HG03095 (cell line): ENCODE measurements around the gene RTN4R.
"Not testable (repeated sequence)": the region's sequence is repeated elsewhere in the genome, so short reads cannot be mapped to it uniquely, and the experiment has no call there.

Source experiments
- ATAC-seq: cut with Tn5 transposase; IDR thresholded peaks from one replicate; pipeline ENCODE4 v1.9.1; 2021; ENCODE audit warnings: moderate library complexity; ENCODE audit not compliant: unreplicated experiment

Gene RTN4R

DNA sequence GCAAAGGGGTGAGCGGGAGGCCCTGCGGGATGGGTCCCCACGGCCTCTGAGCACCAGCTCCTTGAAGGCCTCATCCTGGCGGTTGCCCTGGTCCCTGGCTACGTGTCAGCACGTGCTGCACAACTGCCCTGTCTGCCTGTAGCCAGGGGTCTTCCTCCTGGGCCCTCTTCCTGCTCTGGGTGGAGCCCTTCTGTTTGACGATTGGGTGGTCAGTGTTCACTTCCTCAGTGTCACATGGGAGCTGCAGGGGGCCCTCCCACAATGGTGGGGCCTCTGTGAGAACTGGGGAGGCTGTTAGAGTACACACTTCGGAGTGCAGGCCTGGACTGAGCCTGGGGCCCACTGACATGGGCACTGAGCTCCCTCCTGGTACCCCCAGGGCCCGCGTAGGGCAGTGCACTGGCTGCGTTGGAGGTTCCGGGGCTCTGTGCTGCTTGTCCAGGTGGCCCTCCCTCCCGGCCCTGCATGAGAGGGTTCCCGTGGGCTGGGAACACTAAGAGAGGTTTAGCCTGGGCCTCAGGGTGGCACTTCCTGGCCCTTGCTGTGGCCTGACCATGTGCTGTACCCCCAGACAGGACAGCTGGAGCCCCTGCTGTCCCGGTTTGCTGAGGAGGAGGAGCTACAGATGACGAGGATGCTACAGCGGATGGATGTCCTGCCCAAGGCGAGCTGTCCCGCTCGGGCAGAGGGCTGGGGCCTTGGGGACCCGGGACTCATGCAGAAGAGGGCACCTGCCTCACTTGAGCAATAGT, 38.0 kb upstream of the RTN4R start:
- ATAC-seq = no peak

DNA sequence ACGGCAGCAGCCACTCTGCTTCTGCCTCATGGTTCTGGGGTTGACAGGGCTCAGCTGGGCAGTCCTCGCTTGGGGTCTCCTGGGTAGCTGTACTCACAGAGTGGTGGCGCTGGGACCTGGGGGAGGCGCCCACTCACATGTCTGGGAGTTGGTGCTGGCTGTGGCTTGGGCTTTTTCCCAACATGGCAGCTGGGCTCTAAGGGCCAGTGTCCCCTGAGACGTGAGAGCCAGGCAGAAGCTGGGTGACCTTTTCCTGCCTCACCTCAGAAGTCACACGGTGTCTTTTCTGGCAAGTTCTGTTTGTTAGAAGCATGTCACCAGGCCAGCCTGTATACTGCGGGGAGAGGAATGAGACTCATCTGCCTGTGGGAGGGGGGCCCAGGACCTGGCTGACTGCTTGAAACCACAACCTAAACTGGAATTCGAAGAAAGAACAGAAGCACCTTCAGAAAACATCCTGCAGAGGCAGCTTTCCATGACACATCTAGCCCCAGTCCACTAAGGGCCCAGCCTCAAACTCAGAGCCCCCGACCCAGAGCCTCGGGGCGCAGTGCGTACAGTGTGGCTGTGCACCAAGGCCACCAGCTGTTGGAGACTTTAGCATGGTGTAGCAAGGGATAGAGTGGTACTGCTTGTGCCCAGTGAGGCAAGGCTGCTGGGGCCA, 37.2 kb upstream of the RTN4R start:
- ATAC-seq = not testable (repeated sequence)

DNA sequence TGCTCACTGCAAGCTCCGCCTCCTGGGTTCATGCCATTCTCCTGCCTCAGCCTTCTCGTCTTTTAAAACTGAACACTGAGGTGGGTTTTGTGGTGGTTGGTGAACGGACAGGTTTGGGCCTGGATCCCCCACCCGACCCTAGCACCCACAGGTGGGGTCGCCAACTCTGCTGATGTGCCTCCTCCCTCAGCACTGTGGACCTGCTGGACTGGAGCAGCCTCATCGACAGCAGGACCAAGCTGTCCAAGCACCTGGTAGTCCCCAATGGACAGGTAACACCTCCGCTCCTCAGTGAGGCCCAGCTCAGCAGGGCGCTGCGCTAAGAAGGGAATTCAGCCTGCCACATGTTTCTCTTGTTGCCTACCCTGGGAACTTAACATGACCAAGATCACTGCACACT, 36.5 kb upstream of the RTN4R start:
- ATAC-seq = no peak

DNA sequence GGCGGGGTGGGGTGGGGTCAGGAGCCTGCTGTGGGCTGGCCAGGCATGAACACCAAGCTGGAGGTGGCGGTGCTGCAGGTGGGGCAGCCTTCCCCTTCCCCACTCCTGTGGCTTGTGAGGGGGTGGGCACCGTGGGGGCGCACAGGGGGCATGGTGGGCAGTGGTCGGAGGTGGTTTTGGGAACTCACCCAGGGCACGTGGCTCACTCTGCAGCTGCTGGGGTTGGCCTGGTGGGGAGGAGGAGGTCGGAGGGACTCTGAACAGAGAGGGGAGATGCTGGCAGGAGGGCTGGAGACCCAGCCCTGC, 35.1 kb upstream of the RTN4R start:
- ATAC-seq = not testable (repeated sequence)

DNA sequence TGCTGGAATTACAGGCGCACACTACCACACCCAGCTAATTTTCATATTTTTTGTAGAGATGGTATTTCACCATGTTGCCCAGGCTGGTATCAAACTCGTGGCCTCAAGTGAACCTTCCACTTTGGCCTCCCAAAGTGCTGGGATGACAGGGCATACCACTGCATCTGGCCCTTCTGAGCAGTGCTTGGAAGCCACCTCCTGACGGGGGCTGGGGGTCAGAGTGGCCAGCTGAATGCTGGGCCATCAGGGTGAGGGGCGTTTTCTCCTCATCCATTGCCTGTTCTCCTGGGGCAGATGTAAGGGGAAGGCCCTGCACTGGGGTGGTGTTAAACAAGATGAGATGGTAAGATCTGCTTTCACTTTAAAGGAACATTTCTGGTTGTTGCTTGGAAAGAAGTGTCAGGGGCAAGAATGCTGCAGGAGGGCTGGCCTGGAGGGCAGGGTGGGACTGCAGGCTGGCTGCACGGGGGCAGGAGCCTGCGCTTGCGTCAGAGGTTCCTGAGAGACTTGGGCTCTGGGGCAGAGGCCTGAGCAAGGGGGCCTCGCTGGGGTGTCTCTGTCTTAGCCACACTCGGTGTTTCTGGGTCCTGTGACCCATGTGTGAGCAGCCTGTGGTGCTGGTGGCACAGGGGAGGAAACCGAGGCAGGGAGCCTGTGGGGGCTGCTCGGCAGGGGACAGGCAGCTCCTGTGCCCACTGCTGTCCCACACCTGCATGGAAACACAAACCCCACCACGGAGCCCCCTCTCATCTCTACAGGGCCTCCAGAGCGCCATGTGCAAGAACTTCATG, 34.5 kb upstream of the RTN4R start:
- no peak for ATAC-seq

DNA sequence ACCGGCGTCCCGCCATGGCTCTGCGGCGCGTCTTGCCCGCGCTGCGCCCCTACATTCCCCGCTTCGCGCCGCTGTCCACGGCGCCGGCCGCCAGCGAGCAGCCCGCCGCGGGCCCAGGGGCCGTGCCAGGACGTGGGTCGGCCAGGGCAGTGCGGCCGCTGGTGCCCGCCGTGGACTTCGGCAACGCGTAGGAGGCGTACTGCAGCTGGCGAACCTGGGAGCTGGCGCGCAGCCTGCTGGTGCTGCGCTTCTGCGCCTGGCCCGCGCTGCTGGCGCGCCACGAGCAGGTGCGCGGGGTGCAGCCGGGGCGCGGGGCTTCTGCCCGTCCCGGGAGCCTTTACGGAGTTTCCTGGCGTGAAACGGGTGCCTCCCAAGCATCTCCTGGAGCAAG, 31.6 kb upstream of the RTN4R start:
- ATAC-seq = peak; percentile 23

DNA sequence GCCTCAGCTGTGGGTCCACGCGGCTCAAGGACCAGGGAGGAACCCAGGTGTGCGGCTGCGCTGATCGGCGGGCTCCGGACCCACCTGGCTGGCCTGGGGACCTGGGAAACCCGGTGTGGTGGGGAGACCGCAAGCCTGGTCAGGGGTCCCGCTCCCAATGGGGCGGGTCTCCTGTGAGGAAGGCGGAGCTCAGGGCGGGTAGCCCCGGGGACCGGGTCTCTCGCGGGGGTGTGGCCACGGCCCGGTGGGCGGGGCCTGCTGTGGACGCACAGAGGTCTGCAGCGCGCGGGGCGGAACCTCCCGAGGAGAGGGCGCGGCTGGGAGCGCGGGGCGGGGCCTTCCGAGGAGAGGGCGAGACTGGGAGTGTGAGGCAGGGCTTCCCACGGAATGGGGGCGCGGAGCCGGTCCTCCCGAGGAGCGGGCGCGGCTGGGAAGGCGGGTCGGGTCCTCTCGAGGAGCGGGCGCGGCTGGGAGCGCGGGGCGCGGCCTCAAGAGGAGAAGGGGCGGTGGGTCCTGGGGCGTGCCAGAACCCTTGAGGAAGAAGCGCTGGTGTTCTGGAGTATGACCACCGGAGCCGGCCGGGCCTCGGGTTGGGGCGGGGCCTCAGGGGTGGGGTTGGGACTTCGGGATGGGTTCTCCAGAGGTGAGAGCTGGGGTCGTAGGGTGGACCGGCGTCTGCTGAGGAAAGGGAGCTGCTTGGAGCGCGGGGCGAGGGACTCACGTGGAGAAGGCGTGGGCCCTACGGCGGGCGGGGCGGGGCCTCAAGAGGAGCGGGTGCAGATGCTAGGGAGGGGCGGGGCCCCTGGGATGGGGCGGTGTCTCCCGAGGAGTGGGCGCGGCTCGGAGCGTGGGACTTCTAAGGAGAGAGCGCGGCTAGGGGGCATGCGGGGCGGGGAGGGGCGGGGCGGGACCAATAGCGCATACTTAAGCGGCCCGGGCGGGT, 31.0 kb upstream of the RTN4R start:
- peak; percentile 58 for ATAC-seq

DNA sequence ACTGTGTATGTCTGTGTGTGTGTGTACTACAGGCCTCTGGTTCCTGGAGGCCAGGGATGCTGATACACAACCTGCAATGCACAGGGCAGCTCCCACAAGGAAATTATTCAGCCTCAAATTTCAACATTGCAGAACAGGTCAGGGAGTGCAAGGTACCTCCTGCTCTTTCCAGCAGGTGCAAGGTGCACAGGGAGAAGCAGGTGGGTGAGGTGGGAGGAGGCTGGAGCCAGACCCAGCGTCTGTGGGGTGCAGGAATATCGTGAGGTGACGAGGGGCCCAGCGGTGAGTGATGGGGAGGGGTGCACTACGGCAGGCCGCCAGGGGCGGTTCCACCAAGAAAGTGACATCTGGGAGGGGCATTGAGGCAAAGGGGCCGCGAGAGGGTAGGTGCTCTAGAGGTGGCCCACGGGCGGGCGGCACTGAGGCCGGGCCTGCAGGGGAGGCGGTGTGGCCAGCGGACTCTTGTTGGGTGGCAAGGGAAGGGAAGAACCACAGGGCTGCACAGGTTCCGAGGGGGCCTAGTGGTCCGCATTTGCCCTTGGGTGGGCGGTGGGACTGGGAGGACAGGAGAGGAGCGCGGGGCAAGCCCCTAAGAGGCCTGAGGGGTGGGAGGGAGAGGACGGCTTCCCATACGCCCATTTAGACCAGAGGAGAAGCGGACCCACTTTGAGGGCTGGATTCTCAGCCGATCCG, 30.1 kb upstream of the RTN4R start:
- ATAC-seq = no peak

DNA sequence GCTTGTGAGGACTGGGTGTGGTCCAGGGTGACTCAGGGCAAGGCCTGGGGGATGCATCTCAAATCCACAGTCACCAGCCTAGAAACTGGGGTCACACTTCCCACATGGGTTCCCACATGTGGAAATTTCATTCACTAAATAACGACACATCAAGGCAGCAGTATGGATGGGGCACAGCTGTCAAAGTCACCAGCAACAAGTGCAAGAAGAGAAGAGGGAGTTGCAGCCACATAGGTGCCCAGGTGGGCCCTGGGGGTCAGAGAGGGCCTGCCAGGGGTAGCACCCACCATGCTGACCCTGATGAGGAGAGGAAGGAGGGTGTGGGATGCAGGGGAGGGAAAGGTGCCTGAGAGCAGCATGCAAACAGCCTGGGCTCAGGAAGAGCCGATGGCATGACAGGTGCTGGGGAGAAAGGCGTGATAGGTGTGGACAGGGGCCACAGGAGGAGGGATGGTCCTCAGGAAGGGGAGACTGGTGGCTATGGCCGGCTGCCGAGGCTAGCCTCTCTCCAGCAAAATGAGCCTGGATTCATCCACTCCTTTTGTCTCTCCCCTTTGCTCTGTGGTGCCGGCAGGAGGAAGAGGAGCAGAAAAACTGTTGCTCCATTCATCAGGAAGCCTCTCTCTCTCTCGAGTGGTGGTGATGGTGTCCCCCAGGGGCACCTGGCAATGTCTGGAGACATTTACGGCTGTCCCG, 29.4 kb upstream of the RTN4R start:
- ATAC-seq = no peak

DNA sequence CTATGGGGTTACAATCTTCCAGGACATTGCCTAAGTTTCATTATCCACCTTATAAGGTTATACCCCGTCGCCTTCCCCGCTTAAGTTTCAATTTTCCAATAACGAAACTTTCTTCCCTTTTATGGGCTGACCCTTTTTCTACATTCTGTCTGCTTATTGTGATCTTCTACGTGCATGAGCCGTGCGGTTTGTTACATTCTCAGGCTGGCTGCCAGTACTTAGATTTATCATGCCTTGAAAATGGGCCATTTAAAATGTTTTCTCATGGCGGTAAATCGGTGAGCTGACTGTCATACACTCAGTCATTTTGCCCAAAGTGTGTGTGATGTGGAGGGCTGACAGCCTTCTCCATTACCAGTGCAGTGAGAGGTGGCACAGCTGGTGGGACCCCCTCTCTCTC, 28.5 kb upstream of the RTN4R start:
- no peak for ATAC-seq

DNA sequence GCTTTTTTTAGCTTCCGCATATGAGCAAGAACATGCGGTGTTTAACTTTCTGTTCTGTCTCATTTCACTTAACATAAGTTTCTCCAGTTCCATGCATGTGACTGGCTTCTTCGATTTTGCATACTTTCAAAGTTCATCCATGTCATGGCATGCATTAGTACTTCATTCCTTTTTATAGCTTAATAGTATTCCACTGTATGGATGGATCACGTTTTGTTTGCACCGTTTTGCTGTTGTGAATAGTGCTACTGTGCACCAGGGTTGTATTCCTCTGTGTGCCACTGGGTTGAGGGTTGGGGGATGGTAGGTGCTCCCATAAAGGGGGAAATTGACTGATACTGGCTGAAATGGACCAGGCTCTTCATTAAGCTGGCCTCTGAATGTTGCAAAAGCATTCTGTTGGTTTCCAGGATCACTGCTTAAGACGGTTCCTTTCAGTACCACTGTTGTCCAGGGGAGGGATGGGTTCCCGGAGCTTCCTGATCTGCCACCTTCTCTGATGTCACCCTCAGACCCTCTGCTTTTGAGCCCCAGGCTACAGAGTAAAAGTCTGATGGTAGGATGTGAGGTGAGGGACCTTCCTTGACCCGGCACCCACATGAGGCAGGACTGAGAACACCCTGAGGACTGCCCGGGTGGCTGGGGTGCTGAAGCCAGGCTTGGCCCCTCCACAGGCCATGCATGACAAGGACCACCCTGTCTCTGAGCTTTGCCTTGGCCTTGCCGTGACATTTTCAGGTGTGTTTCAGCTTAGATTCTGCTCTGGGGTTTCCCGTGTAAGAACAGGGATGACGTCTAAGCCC, 27.3 kb upstream of the RTN4R start:
- no peak for ATAC-seq

DNA sequence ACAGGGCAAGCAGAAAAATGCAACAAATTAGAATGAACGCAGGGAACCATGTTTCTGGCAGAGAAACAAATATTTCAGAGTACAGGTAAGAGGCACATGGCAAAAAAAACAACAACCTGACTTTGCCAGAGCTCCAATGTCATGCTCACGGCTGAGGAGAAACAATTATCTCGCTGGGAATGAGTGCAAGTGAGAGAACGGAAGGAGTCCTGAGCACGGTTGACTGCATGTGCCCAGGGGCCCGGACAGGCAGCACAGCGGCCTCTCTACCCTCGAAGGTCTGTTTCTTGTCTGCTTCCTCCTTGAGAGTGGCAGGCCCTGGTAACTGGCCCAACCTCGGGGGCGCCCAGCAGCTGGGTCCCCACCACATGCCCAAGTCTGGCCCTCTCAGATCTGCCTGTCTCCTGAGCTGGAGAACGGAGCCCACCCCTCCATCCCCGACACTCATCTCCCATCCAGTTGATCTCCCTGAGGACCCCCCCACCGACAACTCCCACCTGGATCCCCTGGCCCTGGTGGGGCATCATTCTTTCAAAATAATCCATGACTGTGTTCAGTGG, 24.6 kb upstream of the RTN4R start:
- ATAC-seq = no peak

DNA sequence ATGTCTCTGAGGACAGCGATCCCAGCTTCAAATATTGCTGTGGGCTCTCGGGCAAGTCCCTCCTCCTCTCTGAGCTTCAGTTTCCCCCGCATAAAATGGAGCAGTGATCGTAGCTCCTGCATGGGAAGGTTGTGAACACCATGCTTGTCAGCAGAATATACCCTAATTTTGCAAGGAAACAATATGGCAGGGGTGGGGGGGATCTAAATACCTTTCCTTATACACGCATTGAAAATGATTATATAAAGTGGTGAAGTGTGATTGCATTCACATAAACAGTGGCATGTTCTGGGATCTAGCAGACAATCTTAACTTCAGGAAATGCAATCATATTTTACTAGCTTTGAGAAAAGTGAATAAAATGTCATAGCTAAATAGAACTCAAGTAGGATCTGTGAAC, 24.0 kb upstream of the RTN4R start:
- ATAC-seq = no peak

DNA sequence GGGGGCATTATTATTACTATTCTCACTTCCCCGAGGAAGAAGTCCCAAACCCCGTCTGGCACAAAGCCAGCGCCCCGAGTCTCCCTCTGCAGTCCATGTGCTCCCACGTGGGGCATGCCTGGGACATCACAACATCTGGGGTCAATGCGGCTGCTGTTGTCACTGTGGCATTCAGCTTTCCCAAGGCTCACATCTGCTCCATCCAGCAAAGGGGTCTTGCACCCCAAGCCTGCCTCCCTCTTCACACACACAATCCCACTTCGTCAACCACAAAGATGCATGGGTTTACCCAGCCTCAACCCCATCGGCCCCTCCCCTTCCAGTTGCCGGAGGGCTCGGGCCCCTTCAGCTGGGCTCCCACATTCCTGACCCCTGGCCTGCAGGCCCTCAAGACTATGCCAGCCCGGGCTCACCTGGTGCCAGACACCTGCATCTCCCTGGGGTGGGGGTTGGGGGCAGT, 23.5 kb upstream of the RTN4R start:
- ATAC-seq = no peak

DNA sequence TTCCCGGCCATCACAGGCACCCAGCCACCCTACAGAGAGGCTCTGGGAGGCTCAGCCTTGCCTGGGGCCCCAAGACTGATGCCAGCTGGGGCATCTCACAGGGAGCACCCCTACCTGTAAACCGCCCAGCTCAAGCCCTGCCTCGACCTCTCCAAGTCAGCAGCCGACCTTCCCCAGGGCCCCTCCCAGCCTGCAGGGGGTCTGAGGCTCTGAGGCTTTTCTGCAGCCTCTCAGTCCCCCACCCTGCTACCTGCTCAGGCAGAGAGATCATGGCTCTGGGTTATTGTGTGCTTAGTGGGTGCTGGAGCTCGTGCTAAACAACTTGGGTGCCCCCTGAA, 23.1 kb upstream of the RTN4R start:
- ATAC-seq = no peak

DNA sequence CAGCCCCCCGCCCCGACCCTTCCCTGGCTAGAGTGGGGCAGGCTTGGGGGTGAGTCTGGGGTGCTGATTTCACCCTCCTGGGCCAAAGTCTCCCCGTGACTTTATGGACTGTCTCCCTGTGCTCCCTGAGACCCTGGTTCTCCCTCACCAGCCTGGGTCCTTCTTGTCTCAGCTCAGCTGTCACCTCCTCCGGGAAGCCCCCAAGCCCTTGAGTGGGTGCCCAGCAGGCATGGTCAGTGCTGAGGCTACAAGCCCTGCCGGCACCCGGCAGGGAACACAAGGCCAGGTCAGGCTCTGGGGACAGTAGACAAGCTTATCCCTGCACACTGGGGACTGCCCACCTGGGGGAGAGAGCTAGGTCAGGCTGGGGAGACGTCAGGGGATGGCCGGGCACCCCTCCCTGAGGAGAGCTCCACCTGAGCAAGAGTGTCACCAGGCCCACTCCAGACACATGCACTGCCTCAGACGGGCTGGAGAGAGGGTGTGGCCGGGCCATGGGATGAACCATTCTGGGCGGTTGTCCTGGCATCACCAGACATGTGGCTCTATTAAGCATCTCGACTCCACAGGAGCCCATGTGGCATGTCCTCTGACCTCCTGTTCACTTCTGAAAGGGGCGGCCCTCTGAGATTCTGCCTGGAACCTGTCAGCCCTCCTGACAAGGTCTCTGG, 22.6 kb upstream of the RTN4R start:
- ATAC-seq = no peak

DNA sequence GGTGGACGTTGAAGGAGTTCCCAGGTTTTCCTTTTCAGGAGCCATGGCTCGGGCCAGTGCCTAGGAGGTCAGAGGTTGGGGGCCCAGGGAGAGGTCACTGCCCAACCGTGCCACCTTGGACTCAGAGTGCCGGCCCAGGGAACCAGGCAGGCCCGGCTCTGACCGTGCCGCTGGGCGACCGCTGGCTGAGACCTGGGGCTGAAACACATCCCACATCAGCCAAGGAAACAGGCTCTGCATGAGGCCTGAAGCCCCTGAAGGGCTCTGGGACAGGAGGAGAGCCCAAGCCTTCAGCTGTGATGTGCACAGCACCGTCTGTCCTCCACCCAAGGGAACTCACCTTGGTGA, 21.9 kb upstream of the RTN4R start:
- ATAC-seq = no peak
